Measurements from ENCODE around the gene NIP7.
A peak's percentile ranks its signal among the peaks of the same experiment; 100 is the strongest.
"Not testable (repeated sequence)": the region's sequence is repeated elsewhere in the genome, so short reads cannot be mapped to it uniquely, and the experiment has no call there.

The NIP7 gene

DNA sequence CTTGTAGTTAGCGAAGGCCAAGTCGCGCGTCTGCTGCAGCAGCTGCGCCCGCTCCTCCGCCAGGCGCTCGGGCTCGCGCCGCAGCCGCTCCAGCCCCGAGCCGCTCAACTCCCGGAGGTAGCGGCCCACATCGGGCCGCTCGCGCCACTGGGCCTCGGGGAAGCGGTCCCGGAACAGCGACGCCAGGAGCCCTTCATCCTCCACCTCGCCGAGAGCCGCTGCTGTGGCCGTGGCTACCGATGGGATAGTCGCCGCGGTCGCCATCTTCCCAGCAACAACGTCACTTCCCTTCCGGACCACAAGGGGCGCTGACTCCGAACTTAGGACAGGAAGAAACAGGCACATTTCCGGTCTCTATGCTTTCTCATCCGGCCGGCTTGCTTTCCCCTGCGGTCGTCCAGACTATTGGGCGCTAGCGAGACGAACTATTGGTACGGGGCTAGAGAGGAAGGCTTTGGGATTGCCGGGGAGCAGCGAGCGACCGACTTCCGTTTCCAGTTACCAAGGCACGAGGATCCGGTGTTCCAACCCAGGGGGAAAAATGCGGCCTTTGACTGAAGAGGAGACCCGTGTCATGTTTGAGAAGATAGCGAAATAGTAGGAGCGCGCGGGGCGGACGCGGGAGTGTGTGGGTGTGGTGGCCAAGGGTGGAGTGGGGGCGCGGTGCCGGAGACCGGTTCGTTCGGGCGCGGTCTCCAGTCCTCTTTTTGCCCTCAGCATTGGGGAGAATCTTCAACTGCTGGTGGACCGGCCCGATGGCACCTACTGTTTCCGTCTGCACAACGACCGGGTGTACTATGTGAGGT, at the start of gene NIP7, which contains the start of gene COG8:
Gene NIP7, plus strand, starts transcription at position 484 of the 806 bp plus-strand sequence. Its CDS starts 58 bp downstream, at position 542.
Gene COG8, minus strand, starts transcription at position 276 of the 806 bp plus-strand sequence. Its CDS starts 12 bp downstream, at position 264.
- DNase-seq (ENCODE audit: low read depth): peak; percentile 99

GRCh38 chr16:69291657-69292056, 47.9 kb upstream of the NIP7 start:
- DNase-seq (ENCODE audit: low read depth): not testable (repeated sequence)

DNA sequence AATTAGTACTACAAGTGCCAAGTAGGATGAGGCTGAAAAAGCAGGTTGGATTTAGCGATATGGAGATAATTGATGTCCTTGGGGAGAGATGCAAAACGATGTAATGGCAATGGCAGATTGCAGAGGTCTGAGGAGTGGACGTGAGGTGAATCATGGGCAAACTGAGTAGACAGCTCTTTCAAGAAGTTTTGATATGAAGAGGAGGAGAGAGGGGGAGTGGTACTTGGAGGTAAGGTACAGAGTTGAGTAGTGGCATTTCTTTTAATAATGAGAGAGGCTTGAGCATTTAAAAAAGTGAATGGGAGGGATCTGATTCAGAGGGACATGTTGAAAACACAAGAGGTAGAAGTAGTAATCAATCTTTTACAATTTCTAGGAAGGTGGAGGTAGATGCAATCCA, 46.2 kb upstream of the NIP7 start:
- no peak for DNase-seq (ENCODE audit: low read depth)

GRCh38 chr16:69294051-69294450, 45.5 kb upstream of the NIP7 start:
- peak; percentile 52 for DNase-seq (ENCODE audit: low read depth)

GRCh38 chr16:69296771-69297170, 42.8 kb upstream of the NIP7 start:
- not testable (repeated sequence) for DNase-seq (ENCODE audit: low read depth)

GRCh38 chr16:69298261-69298660, 41.3 kb upstream of the NIP7 start:
- no peak for DNase-seq (ENCODE audit: low read depth)

DNA sequence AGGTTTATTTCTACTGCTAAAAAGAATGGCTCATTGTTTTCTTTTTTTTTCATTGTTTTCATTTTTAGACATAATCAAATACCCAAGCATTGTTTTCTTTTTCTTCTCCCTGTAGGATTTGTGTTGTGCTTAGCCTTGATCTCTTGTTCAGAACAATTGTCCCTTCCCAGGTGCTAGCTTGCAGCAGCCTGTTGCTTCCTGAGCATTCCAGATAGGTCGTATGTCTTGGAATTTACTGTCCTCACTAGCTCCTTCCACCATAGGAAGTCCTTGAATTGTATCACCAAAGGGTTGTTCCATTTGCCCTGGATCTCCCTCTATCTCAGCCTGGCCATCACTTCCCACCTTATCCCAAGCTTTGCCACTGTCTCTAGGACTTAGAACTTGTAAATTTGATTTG, 38.4 kb upstream of the NIP7 start:
- DNase-seq (ENCODE audit: low read depth): no peak

GRCh38 chr16:69301861-69302260, 37.7 kb upstream of the NIP7 start:
- DNase-seq (ENCODE audit: low read depth): no peak

DNA sequence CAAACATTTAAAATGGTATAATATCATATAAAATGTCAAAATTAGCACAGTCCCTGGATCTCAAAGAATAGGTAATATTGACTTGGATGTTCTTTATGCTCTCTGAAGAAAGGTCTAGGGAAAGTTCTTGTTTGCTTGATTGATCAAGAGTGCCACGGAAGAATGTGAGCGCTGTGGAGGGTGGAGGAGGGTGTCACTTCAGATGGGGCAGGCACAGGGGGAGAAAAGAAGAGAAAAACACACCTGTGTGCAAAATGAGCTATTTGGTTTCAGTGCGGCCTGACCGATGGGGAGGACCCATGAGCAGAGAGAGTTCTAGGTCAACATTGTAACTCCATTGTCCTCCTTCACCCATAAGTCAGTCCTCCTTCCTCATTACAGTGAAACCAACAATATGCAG, 37.3 kb upstream of the NIP7 start:
- DNase-seq (ENCODE audit: low read depth): no peak

GRCh38 chr16:69306031-69306430, 33.5 kb upstream of the NIP7 start:
- DNase-seq (ENCODE audit: low read depth): no peak

DNA sequence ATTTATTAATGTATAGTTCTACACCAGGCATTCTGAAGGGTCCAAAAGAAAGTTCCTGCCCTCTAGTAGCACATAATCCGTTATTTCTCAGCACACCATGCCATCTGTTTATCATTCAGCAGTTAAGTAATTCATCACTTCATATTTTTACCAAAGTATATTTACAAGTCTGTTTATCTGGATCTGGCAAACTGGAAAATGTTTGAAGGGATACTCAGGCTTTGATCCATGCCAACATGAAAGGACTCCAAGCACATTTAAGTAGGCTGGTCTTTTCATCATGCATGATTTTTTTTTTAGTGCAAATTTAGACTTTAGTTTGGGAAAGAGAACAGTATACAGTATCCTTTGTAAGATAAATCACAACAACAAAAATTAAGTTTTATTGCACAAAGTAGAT, 32.5 kb upstream of the NIP7 start:
- DNase-seq (ENCODE audit: low read depth): no peak

GRCh38 chr16:69307856-69308255, 31.7 kb upstream of the NIP7 start:
- DNase-seq (ENCODE audit: low read depth): no peak

GRCh38 chr16:69309316-69309715, 30.3 kb upstream of the NIP7 start:
- DNase-seq (ENCODE audit: low read depth): no peak

DNA sequence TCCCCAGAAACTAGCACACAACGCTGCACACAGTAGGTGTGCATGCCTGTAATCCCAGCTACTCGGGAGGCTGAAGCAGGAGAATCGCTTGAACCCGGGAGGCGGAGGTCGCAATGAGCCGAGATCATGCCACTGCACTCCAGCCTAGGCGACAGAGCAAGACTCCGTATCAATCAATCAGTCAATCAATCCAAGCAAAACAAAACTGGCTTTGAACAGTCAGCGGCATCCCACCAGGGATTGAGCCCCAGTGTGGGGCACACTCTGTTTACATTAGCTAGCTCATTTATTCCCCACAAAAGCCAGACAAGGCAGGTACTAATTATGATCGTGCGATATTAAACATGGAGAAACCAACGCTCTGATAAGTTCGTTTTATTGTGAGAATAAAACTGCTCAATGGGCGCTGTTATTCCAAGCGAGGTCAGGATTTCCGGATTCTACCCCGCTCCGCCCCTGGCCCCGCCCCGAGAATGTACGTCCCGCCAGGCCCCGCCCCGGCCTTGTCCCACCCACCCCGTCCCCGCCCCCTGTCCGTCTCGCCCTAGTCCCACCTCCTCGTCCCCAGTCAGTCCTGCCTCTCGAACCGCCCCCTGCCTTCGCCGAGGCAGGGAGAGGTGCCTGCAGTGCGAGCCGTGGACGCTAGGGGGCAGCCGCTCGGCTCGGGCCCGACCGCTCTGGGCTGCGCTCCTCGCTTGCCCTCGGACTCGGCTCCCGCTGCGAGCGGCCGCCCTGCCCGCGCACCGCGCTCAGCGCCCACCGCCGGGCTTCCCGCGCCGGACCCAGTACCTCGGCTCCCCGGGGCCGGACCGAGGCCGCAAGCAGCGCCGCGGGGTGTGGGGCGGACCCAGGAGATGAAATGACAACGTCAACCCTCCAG, 28.7 kb upstream of the NIP7 start, which contains the start of gene VPS4A:
Gene VPS4A, plus strand, starts transcription at position 698 of the 880 bp plus-strand sequence. Its CDS starts 162 bp downstream, at position 860.
- peak; percentile 96 for DNase-seq (ENCODE audit: low read depth)

GRCh38 chr16:69311533-69312387, 27.8 kb upstream of the NIP7 start:
- DNase-seq (ENCODE audit: low read depth): peak; percentile 51

DNA sequence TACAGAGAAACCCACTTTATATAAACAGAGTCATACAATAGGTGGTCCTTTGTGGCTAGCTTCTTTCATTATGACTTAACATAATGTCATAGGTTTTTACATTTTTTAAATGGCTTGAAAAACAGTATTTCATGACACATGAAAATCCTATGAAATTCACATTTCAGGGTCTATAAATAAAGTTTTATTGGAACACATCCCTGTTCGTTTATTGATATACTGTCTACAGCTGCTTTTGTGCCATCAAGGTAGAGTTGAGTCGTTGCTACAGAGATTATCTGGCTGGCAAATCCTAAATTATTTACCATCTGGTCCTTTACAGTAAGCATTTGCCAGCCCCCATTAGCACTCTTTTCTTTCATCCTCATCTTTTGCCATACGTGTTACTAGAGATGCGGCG, 26.1 kb upstream of the NIP7 start:
- DNase-seq (ENCODE audit: low read depth): no peak

GRCh38 chr16:69314534-69314933, 25.0 kb upstream of the NIP7 start:
- no peak for DNase-seq (ENCODE audit: low read depth)

DNA sequence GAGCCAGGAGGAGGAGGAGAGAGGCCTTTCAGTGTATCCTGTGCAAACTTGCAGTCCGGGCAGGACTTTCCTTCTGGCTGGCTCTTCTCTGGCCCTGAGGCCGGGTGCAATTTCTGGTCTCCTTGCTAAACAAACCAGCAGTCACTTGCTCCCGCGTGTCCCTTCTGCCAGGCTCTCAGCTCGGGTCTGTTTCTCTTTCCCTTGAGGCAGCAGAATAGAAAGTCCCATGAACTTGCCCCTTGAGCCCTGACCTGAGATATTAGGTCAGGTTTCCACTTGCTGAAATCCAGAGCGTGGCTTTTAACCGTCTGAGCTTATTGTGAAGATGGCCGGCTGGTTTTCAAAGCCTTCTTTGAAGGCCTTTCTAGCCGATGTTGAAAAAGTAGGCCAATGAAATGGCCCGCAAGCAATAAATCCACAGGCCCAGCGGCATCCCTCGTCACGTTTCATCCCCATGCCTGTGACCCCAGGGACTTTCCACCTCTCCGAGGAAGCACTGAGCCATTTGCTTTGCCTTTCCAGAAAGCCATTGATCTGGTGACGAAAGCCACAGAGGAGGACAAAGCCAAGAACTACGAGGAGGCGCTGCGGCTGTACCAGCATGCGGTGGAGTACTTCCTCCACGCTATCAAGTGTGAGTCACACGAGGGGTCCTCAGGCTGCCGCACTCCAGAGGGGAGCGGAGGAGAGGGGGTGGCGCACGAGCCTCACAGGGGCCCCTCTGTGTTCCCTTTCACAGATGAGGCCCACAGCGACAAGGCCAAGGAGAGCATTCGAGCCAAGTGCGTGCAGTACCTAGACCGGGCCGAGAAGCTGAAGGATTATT, 23.9 kb upstream of the NIP7 start:
- DNase-seq (ENCODE audit: low read depth): no peak

DNA sequence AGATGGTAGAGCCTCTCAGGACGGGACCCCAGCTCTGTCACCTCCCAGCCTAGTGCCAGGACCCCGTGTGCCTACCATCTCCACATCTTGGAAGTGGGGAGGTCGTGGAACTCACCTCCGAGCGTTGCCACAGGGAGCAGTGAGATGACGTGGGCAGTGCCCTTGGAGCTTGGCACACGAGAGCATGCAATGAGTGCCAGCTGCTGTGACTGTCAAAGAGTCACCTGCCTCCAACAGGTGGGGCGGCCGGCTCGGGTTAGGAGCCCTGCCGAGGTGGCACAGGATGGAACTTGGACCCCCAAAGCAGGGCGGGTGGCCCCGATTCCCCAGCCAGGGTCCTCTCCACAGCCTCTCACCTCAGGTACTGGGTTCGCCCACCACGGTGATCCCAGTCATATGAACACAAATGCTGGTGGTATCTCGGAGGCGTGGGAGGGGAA, 23.0 kb upstream of the NIP7 start:
- no peak for DNase-seq (ENCODE audit: low read depth)

- DNase-seq (ENCODE audit: low read depth): no peak
Observed at GRCh38 chr16:69318177-69318910, 21.2 kb upstream of the NIP7 start.

Measured in EH (cell line).